T-helper 1 cell treated with Interleukin-12 subunit alpha and Interleukin-12 subunit beta and Interleukin-4 antibody, amounts not matched to agents 30 μg/mL and 1 μg/mL, for 36 hours (primary cell): ENCODE data around the gene DTNB.

Experiments
- H3K27ac Mint-ChIP-seq: one replicate; pipeline ENCODE4 v1.8.0; 2021; ENCODE audit warnings: mild to moderate bottlenecking, mixed read lengths
- H3K27me3 Mint-ChIP-seq: one replicate; pipeline ENCODE4 v1.8.0; 2021; ENCODE audit warnings: low read depth, mixed read lengths
- H3K36me3 Mint-ChIP-seq: one replicate; pipeline ENCODE4 v1.8.0; 2021; ENCODE audit warnings: low read depth, mixed read lengths
- H3K4me1 Mint-ChIP-seq: one replicate; pipeline ENCODE4 v1.8.0; 2021; ENCODE audit warnings: low read depth, mixed read lengths
- H3K4me3 Mint-ChIP-seq: one replicate; pipeline ENCODE4 v1.8.0; 2021; ENCODE audit warnings: mild to moderate bottlenecking, moderate library complexity, mixed read lengths
- H3K9me3 Mint-ChIP-seq: one replicate; pipeline ENCODE4 v1.8.0; 2021; ENCODE audit warnings: mixed read lengths

The DTNB gene

GRCh38 chr2:25598332-25598731 lies 75.0 kb downstream of the DTNB start:
- Mint-ChIP-seq H3K4me1 (peaks cover 28% of the 10 kb centered on the region), H3K36me3 (peaks cover 15% of the 10 kb centered on the region), H3K9me3 (no peaks in the 10 kb centered on the region), H3K4me3 (no peak overlapping the region), H3K27me3 (no peaks in the 10 kb centered on the region), H3K27ac (peak overlapping the region; percentile 3)

- H3K9me3 Mint-ChIP-seq: no peaks in the 10 kb centered on the region
- no peak overlapping the region for H3K4me3 Mint-ChIP-seq
- peaks cover 15% of the 10 kb centered on the region for H3K36me3 Mint-ChIP-seq
- peaks cover 31% of the 10 kb centered on the region for H3K4me1 Mint-ChIP-seq
- no peaks in the 10 kb centered on the region for H3K27me3 Mint-ChIP-seq
- peak overlapping the region; percentile 50 for H3K27ac Mint-ChIP-seq
Observed at GRCh38 chr2:25597881-25598280, 75.5 kb downstream of the DTNB start.

- no peak overlapping the region for H3K27ac Mint-ChIP-seq
- no peaks in the 10 kb centered on the region for H3K27me3 Mint-ChIP-seq
- no peak overlapping the region for H3K4me3 Mint-ChIP-seq
- H3K36me3 Mint-ChIP-seq: peaks cover 18% of the 10 kb centered on the region
- peaks cover 36% of the 10 kb centered on the region for H3K4me1 Mint-ChIP-seq
- no peaks in the 10 kb centered on the region for H3K9me3 Mint-ChIP-seq
Observed at GRCh38 chr2:25596516-25597244, 76.7 kb downstream of the DTNB start.

GRCh38 chr2:25595393-25595792 lies 78.0 kb downstream of the DTNB start:
- H3K36me3 Mint-ChIP-seq: peaks cover 17% of the 10 kb centered on the region
- H3K27ac Mint-ChIP-seq: no peak overlapping the region
- no peaks in the 10 kb centered on the region for H3K27me3 Mint-ChIP-seq

GRCh38 chr2:25594991-25595390 lies 78.4 kb downstream of the DTNB start:
- no peak overlapping the region for H3K27ac Mint-ChIP-seq
- H3K4me1 Mint-ChIP-seq: peaks cover 33% of the 10 kb centered on the region
- H3K9me3 Mint-ChIP-seq: no peaks in the 10 kb centered on the region
- no peak overlapping the region for H3K4me3 Mint-ChIP-seq
- H3K27me3 Mint-ChIP-seq: no peaks in the 10 kb centered on the region
- H3K36me3 Mint-ChIP-seq: peaks cover 17% of the 10 kb centered on the region

More at GRCh38 chr2:25595393-25595792, 78.0 kb downstream of the DTNB start:
- Mint-ChIP-seq H3K4me3 (no peak overlapping the region), H3K4me1 (peaks cover 33% of the 10 kb centered on the region), H3K9me3 (no peaks in the 10 kb centered on the region)

- Mint-ChIP-seq H3K27ac (no peak overlapping the region), H3K9me3 (no peaks in the 10 kb centered on the region), H3K4me1 (peaks cover 32% of the 10 kb centered on the region), H3K27me3 (no peaks in the 10 kb centered on the region), H3K36me3 (peaks cover 8% of the 10 kb centered on the region), H3K4me3 (no peak overlapping the region)
Observed at GRCh38 chr2:25592766-25593292, 80.5 kb downstream of the DTNB start.

GRCh38 chr2:25590921-25591505 lies 82.4 kb downstream of the DTNB start:
- no peaks in the 10 kb centered on the region for H3K27me3 Mint-ChIP-seq
- peaks cover 37% of the 10 kb centered on the region for H3K4me1 Mint-ChIP-seq
- no peak overlapping the region for H3K4me3 Mint-ChIP-seq
- no peak overlapping the region for H3K27ac Mint-ChIP-seq
- H3K9me3 Mint-ChIP-seq: no peaks in the 10 kb centered on the region
- peaks cover 6% of the 10 kb centered on the region for H3K36me3 Mint-ChIP-seq

- H3K4me3 Mint-ChIP-seq: no peak overlapping the region
- H3K27me3 Mint-ChIP-seq: no peaks in the 10 kb centered on the region
- H3K4me1 Mint-ChIP-seq: peaks cover 39% of the 10 kb centered on the region
- H3K27ac Mint-ChIP-seq: no peak overlapping the region
- H3K36me3 Mint-ChIP-seq: peaks cover 6% of the 10 kb centered on the region
- no peaks in the 10 kb centered on the region for H3K9me3 Mint-ChIP-seq
Observed at GRCh38 chr2:25589676-25590205, 83.6 kb downstream of the DTNB start.

GRCh38 chr2:25588576-25588975 lies 84.8 kb downstream of the DTNB start:
- no peaks in the 10 kb centered on the region for H3K27me3 Mint-ChIP-seq
- H3K4me3 Mint-ChIP-seq: no peak overlapping the region
- H3K36me3 Mint-ChIP-seq: peaks cover 3% of the 10 kb centered on the region
- H3K9me3 Mint-ChIP-seq: no peaks in the 10 kb centered on the region
- H3K27ac Mint-ChIP-seq: peak overlapping the region; percentile 31
- peaks cover 39% of the 10 kb centered on the region for H3K4me1 Mint-ChIP-seq

GRCh38 chr2:25587361-25587760 lies 86.0 kb downstream of the DTNB start:
- H3K4me1 Mint-ChIP-seq: peaks cover 33% of the 10 kb centered on the region
- H3K27ac Mint-ChIP-seq: peak overlapping the region; percentile 60
- no peaks in the 10 kb centered on the region for H3K9me3 Mint-ChIP-seq
- H3K36me3 Mint-ChIP-seq: no peaks in the 10 kb centered on the region
- H3K27me3 Mint-ChIP-seq: no peaks in the 10 kb centered on the region
- H3K4me3 Mint-ChIP-seq: no peak overlapping the region

- H3K27me3 Mint-ChIP-seq: no peaks in the 10 kb centered on the region
- H3K4me3 Mint-ChIP-seq: peak overlapping the region; percentile 67
- peak overlapping the region; percentile 85 for H3K27ac Mint-ChIP-seq
- H3K9me3 Mint-ChIP-seq: no peaks in the 10 kb centered on the region
- H3K4me1 Mint-ChIP-seq: peaks cover 28% of the 10 kb centered on the region
- H3K36me3 Mint-ChIP-seq: no peaks in the 10 kb centered on the region
Observed at GRCh38 chr2:25586726-25587144, 86.6 kb downstream of the DTNB start.

GRCh38 chr2:25585189-25585588 lies 88.2 kb downstream of the DTNB start:
- Mint-ChIP-seq H3K4me1 (peaks cover 28% of the 10 kb centered on the region), H3K4me3 (no peak overlapping the region), H3K27ac (no peak overlapping the region), H3K36me3 (no peaks in the 10 kb centered on the region), H3K9me3 (no peaks in the 10 kb centered on the region), H3K27me3 (no peaks in the 10 kb centered on the region)

GRCh38 chr2:25582077-25582830 lies 91.1 kb downstream of the DTNB start:
- Mint-ChIP-seq H3K9me3 (no peaks in the 10 kb centered on the region), H3K27ac (no peak overlapping the region), H3K4me1 (peaks cover 14% of the 10 kb centered on the region), H3K4me3 (no peak overlapping the region), H3K36me3 (peaks cover 5% of the 10 kb centered on the region), H3K27me3 (no peaks in the 10 kb centered on the region)

GRCh38 chr2:25576596-25576995 lies 96.8 kb downstream of the DTNB start:
- H3K4me1 Mint-ChIP-seq: no peaks in the 10 kb centered on the region
- no peaks in the 10 kb centered on the region for H3K27me3 Mint-ChIP-seq
- H3K4me3 Mint-ChIP-seq: no peak overlapping the region
- no peaks in the 10 kb centered on the region for H3K9me3 Mint-ChIP-seq
- peaks cover 10% of the 10 kb centered on the region for H3K36me3 Mint-ChIP-seq
- H3K27ac Mint-ChIP-seq: no peak overlapping the region
